Measurements from ENCODE around the gene BMAL2. TPM values are rescaled to one million over a fixed set of nuclear protein-coding genes. Genes with fewer than 3 reads are reported as not detected.

Gene BMAL2
- total RNA-seq, 1 experiment from 2014 or later, result 43.9 TPM

GRCh38 chr12:27293463-27293862 lies 39.2 kb upstream of the BMAL2 start:
- CTCF ChIA-PET, result no interaction called here
- no TSS peak for BruUV-seq (replicated peaks)
- intact Hi-C loops (cut with micrococcal nuclease; ENCODE audit: unreplicated experiment), result no loop called here

GRCh38 chr12:27296674-27297073 lies 36.0 kb upstream of the BMAL2 start:
- no peak for ATAC-seq
- no TSS peak for BruUV-seq (replicated peaks)
- DNase-seq (ENCODE audit: low read depth, low spot score), result no peak
- Histone ChIP-seq H3K4me3 (ENCODE audit: low read depth in 2 of 2, low read length in 2 of 2) (no peak overlapping the region), H3K36me3 (ENCODE audit: control insufficient read depth, insufficient read depth, low read length) (no peaks in the 10 kb centered on the region), H3K9me3 (ENCODE audit: control insufficient read depth, insufficient read depth, low read depth, low read length) (no peaks in the 10 kb centered on the region), H3K4me1 (ENCODE audit: control insufficient read depth, insufficient read depth, low read length) (no peaks in the 10 kb centered on the region), H3K27ac (ENCODE audit: low read length) (no peak overlapping the region), H3K27me3 (ENCODE audit: control insufficient read depth, insufficient read depth, low read length) (no peaks in the 10 kb centered on the region)
- in situ Hi-C loops (cut with HindIII; ENCODE audit: low pct_unique_long_range_greater_than_20kb, low sequenced_read_pairs) (no loop called here), intact Hi-C loops (cut with micrococcal nuclease; ENCODE audit: unreplicated experiment) (no loop called here)
- ChIA-PET CTCF (interaction anchor here (0.5 kb wide), 1 partner anchor 12 kb away, joined by 4 read pairs; no protein-coding TSS in a partner anchor), POLR2A (interaction anchor here (0.5 kb wide), 1 partner anchor 67 kb away, joined by 3 read pairs; no protein-coding TSS in a partner anchor)
- no peak for TF ChIP-seq SIN3A (IDR thresholded peaks at IDR 0.05; ENCODE audit: borderline replicate concordance, insufficient read depth, low read depth, low read length)
- no peak for TF ChIP-seq POLR2AphosphoS5 (IDR thresholded peaks at IDR 0.05; ENCODE audit: low read depth, low read length)
- TF ChIP-seq REST (IDR thresholded peaks at IDR 0.05; ENCODE audit: insufficient read depth in 1 of 2, low read depth in 2 of 2, low read length in 1 of 2), result no peak
- TF ChIP-seq TCF7L2 (IDR thresholded peaks at IDR 0.05; ENCODE audit: low read depth, low read length), result no peak
- no peak for TF ChIP-seq CTCF (IDR thresholded peaks at IDR 0.05)

More at GRCh38 chr12:27293463-27293862, 39.2 kb upstream of the BMAL2 start:
- TF ChIP-seq REST (IDR thresholded peaks at IDR 0.05; ENCODE audit: insufficient read depth in 1 of 2, low read depth in 2 of 2, low read length in 1 of 2) (no peak), TCF7L2 (IDR thresholded peaks at IDR 0.05; ENCODE audit: low read depth, low read length) (no peak), POLR2AphosphoS5 (IDR thresholded peaks at IDR 0.05; ENCODE audit: low read depth, low read length) (no peak), SIN3A (IDR thresholded peaks at IDR 0.05; ENCODE audit: borderline replicate concordance, insufficient read depth, low read depth, low read length) (no peak), CTCF (IDR thresholded peaks at IDR 0.05) (no peak)
- in situ Hi-C loops (cut with HindIII; ENCODE audit: low pct_unique_long_range_greater_than_20kb, low sequenced_read_pairs), result no loop called here
- POLR2A ChIA-PET, result no interaction called here
- Histone ChIP-seq H3K4me3 (ENCODE audit: low read depth in 2 of 2, low read length in 2 of 2) (no peak overlapping the region), H3K27me3 (ENCODE audit: control insufficient read depth, insufficient read depth, low read length) (no peaks in the 10 kb centered on the region), H3K9me3 (ENCODE audit: control insufficient read depth, insufficient read depth, low read depth, low read length) (no peaks in the 10 kb centered on the region), H3K36me3 (ENCODE audit: control insufficient read depth, insufficient read depth, low read length) (no peaks in the 10 kb centered on the region), H3K27ac (ENCODE audit: low read length) (no peak overlapping the region), H3K4me1 (ENCODE audit: control insufficient read depth, insufficient read depth, low read length) (no peaks in the 10 kb centered on the region)
- DNase-seq (ENCODE audit: low read depth, low spot score), result no peak
- ATAC-seq, result no peak
